IMR-90 (cell line): Measurements from ENCODE around the gene FAM180A. TPM values are rescaled to one million over a fixed set of nuclear protein-coding genes. Genes with fewer than 3 reads are reported as not detected.

Experiments
- ATAC-seq: fragments of 200-7000 bp; cut with Tn5 transposase; 2 replicates; pipeline ENCODE4 v1.9.1; 2020; ENCODE audit warnings: low read depth, mild to moderate bottlenecking, moderate library complexity
- BruUV-seq: library from RNA; stranded (reverse); fragments of 400-500 nt; replicated peaks from 2 replicates; lab custom pipeline; 2021; lab: Mats Ljungman, UMichigan
- CTCF ChIA-PET: fragments of 300-600 bp; formaldehyde crosslinking; extraction: SDS; loops from one replicate; lab custom pipeline; 2021; ENCODE audit warnings: antibody characterized with exemption; lab: Yijun Ruan, JAX
- POLR2A ChIA-PET: fragments of 300-600 bp; sonication (Branson Sonifier 250); formaldehyde crosslinking; loops from one replicate; lab custom pipeline; 2022; ENCODE audit warnings: antibody characterized with exemption; ENCODE audit not compliant: unreplicated experiment; lab: Charles Lee
- DNase-seq: peaks from one replicate; pipeline ENCODE4 v3.0.0; 2013
- H2AFZ ChIP-seq: replicated peaks from 2 replicates; pipeline ENCODE3; 2013; ENCODE audit warnings: low read length, mild to moderate bottlenecking; ENCODE audit not compliant: poor library complexity
- H2AK5ac ChIP-seq: 2 replicates; pipeline ENCODE4 v1.6.1; 2013; ENCODE audit warnings: low read depth, low read length, inconsistent platforms
- H2AK9ac ChIP-seq: replicated peaks from 2 replicates; pipeline ENCODE3; 2013; ENCODE audit warnings: mild to moderate bottlenecking, low read depth, low read length, moderate library complexity; ENCODE audit not compliant: poor library complexity
- H2BK120ac ChIP-seq: 2 replicates; pipeline ENCODE4 v1.6.1; 2013; ENCODE audit warnings: low read depth, low read length, inconsistent platforms
- H2BK15ac ChIP-seq: 3 replicates; pipeline ENCODE4 v1.6.1; 2013; ENCODE audit warnings: low read depth, low read length, inconsistent platforms
- H2BK20ac ChIP-seq: 2 replicates; pipeline ENCODE4 v1.6.1; 2013; ENCODE audit warnings: low read depth, mild to moderate bottlenecking, inconsistent platforms, low read length, moderate library complexity
- H2BK5ac ChIP-seq: 2 replicates; pipeline ENCODE4 v1.6.1; 2013; ENCODE audit warnings: mild to moderate bottlenecking, low read depth, low read length, inconsistent platforms; ENCODE audit not compliant: poor library complexity, severe bottlenecking
- H3K14ac ChIP-seq: replicated peaks from 2 replicates; pipeline ENCODE4 v1.6.1; 2013; ENCODE audit warnings: low read depth, low read length, inconsistent platforms
- H3K18ac ChIP-seq: 2 replicates; pipeline ENCODE4 v1.6.1; 2013; ENCODE audit warnings: low read depth, low read length, control low read depth
- H3K23ac ChIP-seq: 2 replicates; pipeline ENCODE4 v1.6.1; 2013; ENCODE audit warnings: low read depth, low read length, inconsistent platforms
- H3K27ac ChIP-seq: 2 replicates; pipeline ENCODE4 v1.5.1; 2013; ENCODE audit warnings: mild to moderate bottlenecking, control low read depth, low read length; ENCODE audit not compliant: insufficient read depth
- H3K27me3 ChIP-seq: 2 replicates; pipeline ENCODE4 v1.6.1; 2013; ENCODE audit warnings: low read length; ENCODE audit not compliant: control insufficient read depth, insufficient read depth
- H3K36me3 ChIP-seq: 2 replicates; pipeline ENCODE4 v1.6.1; 2013; ENCODE audit warnings: low read length, mixed read lengths; ENCODE audit not compliant: control insufficient read depth, insufficient read depth
- H3K4ac ChIP-seq: 2 replicates; pipeline ENCODE4 v1.6.1; 2013; ENCODE audit warnings: low read depth, low read length, inconsistent platforms
- H3K4me1 ChIP-seq: 2 replicates; pipeline ENCODE4 v1.6.1; 2013; ENCODE audit warnings: low read length, mixed read lengths; ENCODE audit not compliant: control insufficient read depth, insufficient read depth
- H3K4me2 ChIP-seq: 2 replicates; pipeline ENCODE4 v1.6.1; 2013; ENCODE audit warnings: low read depth, mild to moderate bottlenecking, control low read depth, low read length, moderate library complexity
- H3K4me3 ChIP-seq: 2 replicates; pipeline ENCODE4 v1.5.1; 2013; ENCODE audit warnings: low read depth, mild to moderate bottlenecking, control low read depth, low read length, moderate library complexity; ENCODE audit not compliant: insufficient read depth
- H3K56ac ChIP-seq: 2 replicates; pipeline ENCODE4 v1.6.1; 2013; ENCODE audit warnings: low read length, inconsistent platforms; ENCODE audit not compliant: insufficient read depth; ENCODE audit errors: extremely low read depth
- H3K79me1 ChIP-seq, 2 experiments: 2 replicates each; pipeline ENCODE4 v1.6.1; 2013; ENCODE audit warnings: low read length in 2 of 2, inconsistent platforms in 1 of 2, low read depth in 1 of 2
- H3K9ac ChIP-seq: 2 replicates; pipeline ENCODE4 v1.6.1; 2013; ENCODE audit warnings: low read depth, low read length, control low read depth
- H3K9me1 ChIP-seq: 2 replicates; pipeline ENCODE4 v1.6.1; 2013; ENCODE audit warnings: low read length, inconsistent platforms; ENCODE audit not compliant: insufficient read depth
- H3K9me3 ChIP-seq: 2 replicates; pipeline ENCODE4 v1.6.1; 2013; ENCODE audit warnings: low read length; ENCODE audit not compliant: control insufficient read depth, insufficient read depth
- H4K20me1 ChIP-seq: 2 replicates; pipeline ENCODE4 v1.6.1; 2013; ENCODE audit warnings: low read length, inconsistent platforms; ENCODE audit not compliant: insufficient read depth
- H4K5ac ChIP-seq: 2 replicates; pipeline ENCODE4 v1.6.1; 2013; ENCODE audit warnings: mild to moderate bottlenecking, low read depth, low read length, control low read depth
- H4K8ac ChIP-seq, 2 experiments: 2 replicates each; pipeline ENCODE4 v1.6.1; 2013; ENCODE audit warnings: low read depth in 2 of 2, low read length in 2 of 2, control low read depth in 1 of 2, inconsistent platforms in 1 of 2
- H4K91ac ChIP-seq: 2 replicates; pipeline ENCODE4 v1.6.1; 2013; ENCODE audit warnings: low read depth, low read length, inconsistent platforms; ENCODE audit not compliant: insufficient read depth
- BHLHE40 ChIP-seq: fragments of 150-350 bp; IDR thresholded peaks from 2 replicates; pipeline ENCODE4 v1.6.1; 2016; ENCODE audit warnings: mild to moderate bottlenecking, low read depth, low read length
- FOS ChIP-seq: fragments of 150-350 bp; IDR thresholded peaks from 2 replicates; pipeline ENCODE4 v1.6.1; 2016; ENCODE audit warnings: low read depth, low read length
- MAZ ChIP-seq: IDR thresholded peaks from 2 replicates; pipeline ENCODE4 v1.6.1; 2012; ENCODE audit warnings: low read depth, mild to moderate bottlenecking, low read length, improper control_type of control experiment, moderate library complexity, borderline replicate concordance
- MXI1 ChIP-seq: IDR thresholded peaks from 2 replicates; pipeline ENCODE4 v1.6.1; 2012; ENCODE audit warnings: low read depth, mild to moderate bottlenecking, low read length, moderate library complexity, borderline replicate concordance
- NFE2L2 ChIP-seq: fragments of 150-350 bp; IDR thresholded peaks from 2 replicates; pipeline ENCODE4 v1.6.1; 2016; ENCODE audit warnings: low read depth, mild to moderate bottlenecking, low read length
- POLR2A ChIP-seq: IDR thresholded peaks from 2 replicates; pipeline ENCODE4 v1.6.1; 2012; ENCODE audit warnings: mild to moderate bottlenecking, low read depth, low read length
- RCOR1 ChIP-seq: IDR thresholded peaks from 2 replicates; pipeline ENCODE4 v1.6.1; 2012; ENCODE audit warnings: mild to moderate bottlenecking, low read length, improper control_type of control experiment; ENCODE audit not compliant: insufficient replicate concordance
- SMC3 ChIP-seq: fragments of 150-350 bp; IDR thresholded peaks from 2 replicates; pipeline ENCODE4 v1.6.1; 2016; ENCODE audit warnings: low read depth, mild to moderate bottlenecking, antibody characterized with exemption, low read length, moderate library complexity
- WGBS, 2 experiments: methylation state at CpG; one replicate each; pipeline versions ENCODE4 v1.1.5 to v1.1.7; 2013; ENCODE audit warnings: missing lambda C conversion rate in 2 of 2; ENCODE audit not compliant: insufficient read length in 1 of 2; ENCODE audit errors: extremely low coverage in 2 of 2; 5-methylcytosine and 5-hydroxymethylcytosine counted together
- dilution Hi-C: fragments of 300-500 bp; cut with HindIII; formaldehyde crosslinking; loops from one replicate; pipeline ENCODE4 v1.14.3; 2018; ENCODE audit warnings: low sequenced_read_pairs; ENCODE audit not compliant: unreplicated experiment
- in situ Hi-C: fragments of 300-500 bp; cut with MboI; formaldehyde crosslinking; loops from 3 replicates; pipeline ENCODE4 v1.14.3; 2019; ENCODE audit warnings: low sequenced_read_pairs, inconsistent platforms, mixed read lengths
- intact Hi-C: fragments of 100-400 bp; cut with micrococcal nuclease; formaldehyde crosslinking; loops from 2 replicates; pipeline ENCODE4 v1.10.0; 2022
- polyA plus RNA-seq, 3 experiments: library from polyadenylated mRNA; depleted of rRNA; stranded (reverse); fragments of >200 nt; gene quantifications; 2 replicates each; pipeline ENCODE4 v1.2.3, GENCODE V29; 2012; ENCODE audit warnings: low replicate concordance in 1 of 3
- total RNA-seq: library from RNA; depleted of rRNA; stranded (reverse); fragments of >200 nt; gene quantifications from 2 replicates; pipeline ENCODE4 v1.2.3, GENCODE V29; 2012
- TF ChIP-seq, protein P1 (sequence below): fragments of 150-350 bp; IDR thresholded peaks from 2 replicates; pipeline ENCODE4 v1.6.1; 2017; ENCODE audit warnings: mild to moderate bottlenecking, antibody characterized with exemption, low read length, low read depth

FAM180A gene
- total and polyA plus RNA-seq, 2 of the 4 experiments (the other 2 are of a cell fraction) = 1.3 to 2.0 TPM

DNA sequence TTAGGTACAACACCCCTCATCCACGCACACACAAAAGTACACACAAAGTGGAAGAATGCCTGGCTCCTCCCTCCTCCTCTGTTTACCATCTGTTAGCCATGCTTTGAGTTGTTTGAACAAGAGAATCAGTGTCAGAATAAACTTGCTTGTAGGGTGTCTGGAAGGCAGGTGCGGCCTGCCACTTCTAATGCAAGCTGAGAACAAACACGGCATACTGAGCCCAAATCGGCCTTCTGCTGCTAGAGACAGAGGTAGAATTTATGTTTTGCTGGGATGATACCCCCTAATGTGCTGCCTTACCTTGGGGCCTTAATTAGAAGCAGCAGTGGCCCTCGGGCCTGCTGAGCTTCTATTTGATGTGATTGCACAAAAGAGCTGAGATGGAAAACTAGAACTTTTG, 24.9 kb upstream of the FAM180A start:
- peak overlapping the region; percentile 0; the same call in 1 of the 2 replicates for H3K14ac ChIP-seq
- H4K91ac ChIP-seq = peak overlapping the region; percentile 13
- H2BK15ac ChIP-seq = peak overlapping the region; percentile 38; the same call in 2 of the 3 replicates
- peak overlapping the region; percentile 22 to 27; a peak in 2 of 4 replicates for H4K8ac ChIP-seq
- peak overlapping the region; percentile 9 for H2AK9ac ChIP-seq
- peaks cover 4% of the 10 kb centered on the region; the same call in 1 of the 2 replicates for H3K9me3 ChIP-seq
- DNase-seq (peak; percentile 15), ATAC-seq (no peak)
- H2AK5ac ChIP-seq = peak overlapping the region; percentile 90
- H3K9me1 ChIP-seq = peaks cover 18% of the 10 kb centered on the region
- in situ Hi-C loops = no loop called here
- intact Hi-C loops = no loop called here
- dilution Hi-C loops = no loop called here
- H3K27me3 ChIP-seq = no peaks in the 10 kb centered on the region
- H3K56ac ChIP-seq = no peak overlapping the region
- H3K4me3 ChIP-seq = no peak overlapping the region
- peak overlapping the region; percentile 88; the same call in 1 of the 2 replicates for H2BK20ac ChIP-seq
- no TSS peak for BruUV-seq
- no peak overlapping the region for H3K9ac ChIP-seq
- H2AFZ ChIP-seq = peak overlapping the region; percentile 24
- peak overlapping the region; percentile 31; the same call in 1 of the 2 replicates for H3K23ac ChIP-seq
- no peak overlapping the region for H3K27ac ChIP-seq
- no peaks in the 10 kb centered on the region for H4K20me1 ChIP-seq
- peak overlapping the region; percentile 47 for H2BK120ac ChIP-seq
- TF ChIP-seq, protein P1, sequence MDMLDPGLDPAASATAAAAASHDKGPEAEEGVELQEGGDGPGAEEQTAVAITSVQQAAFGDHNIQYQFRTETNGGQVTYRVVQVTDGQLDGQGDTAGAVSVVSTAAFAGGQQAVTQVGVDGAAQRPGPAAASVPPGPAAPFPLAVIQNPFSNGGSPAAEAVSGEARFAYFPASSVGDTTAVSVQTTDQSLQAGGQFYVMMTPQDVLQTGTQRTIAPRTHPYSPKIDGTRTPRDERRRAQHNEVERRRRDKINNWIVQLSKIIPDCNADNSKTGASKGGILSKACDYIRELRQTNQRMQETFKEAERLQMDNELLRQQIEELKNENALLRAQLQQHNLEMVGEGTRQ = no peak
- TF ChIP-seq MXI1 (no peak), SMC3 (no peak), BHLHE40 (no peak), MAZ (no peak), RCOR1 (no peak), POLR2A (no peak), FOS (no peak), NFE2L2 (no peak)
- no peaks in the 10 kb centered on the region for H3K36me3 ChIP-seq
- H3K4ac ChIP-seq = peak overlapping the region; percentile 81
- peak overlapping the region; percentile 60; the same call in 1 of the 2 replicates for H3K18ac ChIP-seq
- no peak overlapping the region for H3K4me2 ChIP-seq
- H4K5ac ChIP-seq = peak overlapping the region; percentile 32; the same call in 1 of the 2 replicates
- H3K79me1 ChIP-seq = 0 out of 4 replicates have a peak, but pooled peaks cover 0 to 3% of the 10 kb centered on the region in 2 experiments
- POLR2A ChIA-PET = interaction anchor here (0.6 kb wide), 1 partner anchor 1381 kb away, joined by 5 read pairs; no protein-coding TSS in a partner anchor
- peak overlapping the region; percentile 46 for H2BK5ac ChIP-seq
- no CpG with 5 or more reads among the region's 5 CpGs for WGBS, 2 experiments
- H3K4me1 ChIP-seq = peaks cover 16% of the 10 kb centered on the region
- CTCF ChIA-PET = interaction anchor here (1.0 kb wide), 2 partner anchors 17 to 101 kb away, joined by 3 read pairs; no protein-coding TSS in a partner anchor
